ENCODE measurements around the gene BHMT. TPM values are rescaled to one million over a fixed set of nuclear protein-coding genes. Genes with fewer than 3 reads are reported as not detected.
"Not testable (repeated sequence)": the region's sequence is repeated elsewhere in the genome, so short reads cannot be mapped to it uniquely, and the experiment has no call there.

Gene BHMT
- total RNA-seq, 1 donor from 2014 or later: not detected

DNA sequence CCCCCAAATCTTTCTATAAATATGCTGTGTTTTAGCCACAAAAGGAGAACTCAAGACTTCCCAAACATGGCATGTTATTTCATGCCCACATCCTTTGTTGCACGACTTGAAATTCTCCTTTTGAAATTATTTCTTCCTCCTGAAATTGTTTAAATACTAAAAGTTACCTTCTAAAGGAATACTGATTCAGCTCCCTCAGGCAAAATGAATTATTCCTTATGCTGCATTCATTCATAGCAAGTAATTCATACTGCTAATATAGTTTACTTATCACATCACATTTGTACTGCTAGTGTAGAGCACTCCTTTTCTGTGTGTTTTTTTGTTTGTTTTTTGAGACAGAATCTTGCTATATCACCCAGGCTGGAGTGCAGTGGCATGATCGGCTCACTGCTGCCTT lies 45.7 kb downstream of the BHMT start:
- TF ChIP-seq, protein P1, sequence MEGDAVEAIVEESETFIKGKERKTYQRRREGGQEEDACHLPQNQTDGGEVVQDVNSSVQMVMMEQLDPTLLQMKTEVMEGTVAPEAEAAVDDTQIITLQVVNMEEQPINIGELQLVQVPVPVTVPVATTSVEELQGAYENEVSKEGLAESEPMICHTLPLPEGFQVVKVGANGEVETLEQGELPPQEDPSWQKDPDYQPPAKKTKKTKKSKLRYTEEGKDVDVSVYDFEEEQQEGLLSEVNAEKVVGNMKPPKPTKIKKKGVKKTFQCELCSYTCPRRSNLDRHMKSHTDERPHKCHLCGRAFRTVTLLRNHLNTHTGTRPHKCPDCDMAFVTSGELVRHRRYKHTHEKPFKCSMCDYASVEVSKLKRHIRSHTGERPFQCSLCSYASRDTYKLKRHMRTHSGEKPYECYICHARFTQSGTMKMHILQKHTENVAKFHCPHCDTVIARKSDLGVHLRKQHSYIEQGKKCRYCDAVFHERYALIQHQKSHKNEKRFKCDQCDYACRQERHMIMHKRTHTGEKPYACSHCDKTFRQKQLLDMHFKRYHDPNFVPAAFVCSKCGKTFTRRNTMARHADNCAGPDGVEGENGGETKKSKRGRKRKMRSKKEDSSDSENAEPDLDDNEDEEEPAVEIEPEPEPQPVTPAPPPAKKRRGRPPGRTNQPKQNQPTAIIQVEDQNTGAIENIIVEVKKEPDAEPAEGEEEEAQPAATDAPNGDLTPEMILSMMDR (IDR thresholded peaks at IDR 0.05): no peak
- H3K4me1 ChIP-seq: no peaks in the 10 kb centered on the region
- H3K9me3 ChIP-seq: no peaks in the 10 kb centered on the region
- DNase-seq (no peak), ATAC-seq (no peak)
- intact Hi-C loops (cut with DNase I): no loop called here
- no peak overlapping the region for H3K4me3 ChIP-seq
- H3K36me3 ChIP-seq: no peaks in the 10 kb centered on the region
- no peak overlapping the region for H3K27ac ChIP-seq
- H3K27me3 ChIP-seq (ENCODE audit: low read depth): no peaks in the 10 kb centered on the region

DNA sequence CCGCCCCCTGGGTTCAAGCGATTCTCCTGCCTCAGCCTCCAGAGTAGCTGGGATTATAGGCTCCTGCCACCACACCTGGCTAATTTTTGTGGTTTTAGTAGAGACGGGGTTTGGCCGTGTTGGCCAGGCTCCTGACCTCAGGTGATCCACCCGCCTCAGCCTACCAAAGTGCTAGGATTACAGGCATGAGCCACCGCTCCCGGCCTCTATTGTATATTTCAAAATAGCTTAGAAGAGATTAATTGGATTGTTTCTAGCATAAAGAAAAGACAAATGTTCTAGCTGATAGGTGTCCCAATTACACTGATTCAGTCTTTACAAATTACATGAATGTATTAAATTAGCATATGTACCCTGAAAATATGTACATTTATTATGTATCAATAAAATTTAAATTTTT lies 50.0 kb downstream of the BHMT start:
- H3K4me1 ChIP-seq; intact Hi-C loops (cut with DNase I); ATAC-seq: not testable (repeated sequence)

GRCh38 chr5:79168031-79168430 lies 56.4 kb downstream of the BHMT start:
- intact Hi-C loops (cut with DNase I): no loop called here
- TF ChIP-seq, protein P1 (IDR thresholded peaks at IDR 0.05): no peak
- Histone ChIP-seq H3K4me3 (no peak overlapping the region), H3K4me1 (no peaks in the 10 kb centered on the region), H3K36me3 (no peaks in the 10 kb centered on the region), H3K27me3 (ENCODE audit: low read depth) (no peaks in the 10 kb centered on the region), H3K27ac (no peak overlapping the region), H3K9me3 (no peaks in the 10 kb centered on the region)
- ATAC-seq (no peak), DNase-seq (no peak)

More for the DNA sequence above, 50.0 kb downstream of the BHMT start:
- not testable (repeated sequence) for H3K4me3 ChIP-seq; H3K9me3 ChIP-seq; DNase-seq; H3K27ac ChIP-seq; H3K36me3 ChIP-seq; H3K27me3 ChIP-seq (ENCODE audit: low read depth)

- Histone ChIP-seq H3K4me3 (no peak overlapping the region), H3K9me3 (no peaks in the 10 kb centered on the region), H3K27me3 (ENCODE audit: low read depth) (no peaks in the 10 kb centered on the region), H3K36me3 (no peaks in the 10 kb centered on the region), H3K4me1 (peaks cover 3% of the 10 kb centered on the region), H3K27ac (no peak overlapping the region)
- intact Hi-C loops (cut with DNase I): no loop called here
- ATAC-seq (no peak), DNase-seq (no peak)
- TF ChIP-seq, protein P1 (IDR thresholded peaks at IDR 0.05): no peak
Observed at GRCh38 chr5:79170661-79171060, 59.1 kb downstream of the BHMT start.

DNA sequence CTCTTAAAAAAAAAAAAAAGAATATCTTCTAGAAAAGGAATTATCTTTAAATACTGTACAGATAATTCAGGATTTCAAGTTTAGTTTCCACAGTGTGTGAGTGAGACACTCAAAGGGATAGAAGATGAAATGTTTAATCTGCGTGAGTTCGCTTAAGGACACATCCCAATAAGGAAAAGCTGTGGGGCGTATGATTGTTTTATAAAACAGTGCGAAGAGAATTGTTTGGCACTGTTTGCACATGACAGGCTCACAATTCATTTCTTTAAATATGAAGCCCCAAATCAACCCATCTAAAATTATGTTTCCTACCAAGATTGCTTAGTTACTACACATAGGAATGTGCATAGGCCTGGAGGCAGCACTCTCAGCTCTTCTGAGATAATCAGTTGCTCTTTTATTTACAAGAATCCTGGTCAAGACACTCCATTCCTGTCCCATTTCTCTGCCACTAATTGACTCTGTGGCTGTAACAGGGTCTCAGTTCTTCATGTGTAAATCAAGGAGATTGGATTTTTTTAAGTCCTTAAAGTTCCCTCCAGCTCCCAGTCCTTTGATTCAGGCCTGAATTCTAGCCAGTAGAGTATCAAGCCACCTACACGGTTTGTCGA lies 60.1 kb downstream of the BHMT start:
- Histone ChIP-seq H3K27me3 (ENCODE audit: low read depth) (no peaks in the 10 kb centered on the region), H3K36me3 (no peaks in the 10 kb centered on the region), H3K9me3 (no peaks in the 10 kb centered on the region), H3K27ac (no peak overlapping the region), H3K4me1 (peaks cover 7% of the 10 kb centered on the region), H3K4me3 (no peak overlapping the region)
- ATAC-seq: no peak
- intact Hi-C loops (cut with DNase I): no loop called here
- no peak for DNase-seq
- TF ChIP-seq, protein P1 (IDR thresholded peaks at IDR 0.05): no peak

DNA sequence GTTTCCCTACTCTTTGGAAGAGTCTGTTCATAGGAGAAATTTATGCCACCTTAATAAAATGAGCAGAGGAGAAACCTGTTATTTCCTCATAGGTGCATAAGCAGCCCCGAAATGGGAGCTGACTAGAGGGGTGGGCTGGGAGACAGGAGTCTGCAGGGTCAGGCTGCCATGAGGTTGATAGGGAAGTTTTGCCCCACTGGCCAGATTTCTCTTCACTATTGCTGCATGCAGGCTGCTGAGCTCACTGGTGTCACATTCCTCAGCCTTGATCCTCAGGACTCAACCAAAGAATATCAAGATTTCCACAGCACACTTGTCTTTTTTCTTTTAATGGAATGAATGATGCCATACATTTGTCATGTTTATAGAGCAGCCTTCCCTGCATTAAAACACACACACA lies 60.7 kb downstream of the BHMT start:
- ATAC-seq (no peak), DNase-seq (no peak)
- H3K4me1 ChIP-seq: peaks cover 7% of the 10 kb centered on the region
- TF ChIP-seq, protein P1 (IDR thresholded peaks at IDR 0.05): no peak
- H3K36me3 ChIP-seq: no peaks in the 10 kb centered on the region
- H3K27ac ChIP-seq: no peak overlapping the region
- H3K27me3 ChIP-seq (ENCODE audit: low read depth): no peaks in the 10 kb centered on the region
- no peaks in the 10 kb centered on the region for H3K9me3 ChIP-seq
- intact Hi-C loops (cut with DNase I): no loop called here
- no peak overlapping the region for H3K4me3 ChIP-seq
